Measurements from ENCODE around the gene RPL23. TPM values are rescaled to one million over a fixed set of nuclear protein-coding genes. Genes with fewer than 3 reads are reported as not detected.

The RPL23 gene
- total RNA-seq, result 1,187 and 1,591 TPM in 2 replicates

DNA sequence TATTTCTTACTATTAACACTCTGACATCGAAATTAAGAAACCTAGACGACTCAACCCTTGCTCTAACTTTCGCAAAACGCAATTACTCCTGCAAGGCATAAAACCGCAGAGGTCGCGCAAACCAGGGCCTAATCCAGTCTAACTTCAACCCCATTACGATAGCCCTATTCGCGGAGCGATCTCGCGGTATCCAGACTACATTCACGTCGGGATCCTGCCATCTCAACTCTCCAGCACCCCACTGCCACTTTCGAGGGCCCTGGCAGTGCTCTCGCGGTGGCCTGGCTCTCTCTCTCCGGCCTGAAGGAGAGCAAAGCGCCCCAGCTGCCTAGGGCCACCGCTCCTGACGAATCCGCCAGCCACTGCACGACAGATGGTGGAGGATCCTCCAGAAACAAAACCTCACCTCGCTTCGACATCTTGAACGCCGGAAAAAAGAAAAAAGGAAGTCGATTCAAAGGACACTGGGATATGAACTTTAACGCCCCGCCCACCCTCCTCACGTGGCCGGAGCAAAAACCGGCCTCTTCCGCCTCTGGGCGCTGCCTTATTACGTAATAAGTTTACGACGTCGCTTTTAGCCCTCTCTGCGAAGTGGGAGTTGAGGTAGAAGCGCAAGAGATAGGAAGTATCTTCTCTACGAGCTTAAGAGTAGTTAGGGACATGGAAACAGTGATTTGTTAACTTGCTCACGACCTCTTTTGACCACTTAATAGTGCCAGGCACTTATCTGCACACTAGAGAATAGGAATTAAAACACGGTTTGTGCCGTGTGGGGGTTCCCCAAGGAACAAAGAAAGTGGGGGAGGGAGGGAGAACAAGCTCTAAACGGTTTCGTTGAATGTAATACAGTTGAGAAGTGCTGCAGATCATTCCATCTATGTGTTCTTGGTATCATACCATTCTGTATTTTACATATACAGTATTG lies at the start of gene RPL23:
RPL23 (minus strand) TSS at position 430 of the 928 bp plus-strand sequence; CDS start at position 419, 11 bp downstream.

GRCh38 chr17:38869526-38870258 lies 16.2 kb upstream of the RPL23 start, which contains the start of gene LASP1:
TSS of gene LASP1 (plus strand) at chr17:38870058. CDS start at chr17:38870190, 132 bp downstream.

GRCh38 chr17:38824899-38825761 lies 28.4 kb downstream of the RPL23 start, which contains the start of gene CWC25:
TSS of gene CWC25 (minus strand) at chr17:38825321. CDS start at chr17:38825183, 138 bp downstream.

GRCh38 chr17:38799501-38800236 lies 53.9 kb downstream of the RPL23 start, which contains the start of gene PIP4K2B:
TSS of gene PIP4K2B (minus strand) at chr17:38799556. CDS start at chr17:38799424, 132 bp downstream.

Other genes starting within 250 kb of the RPL23 start
- gene SRCIN1, start 247.8 kb downstream of the RPL23 start, total RNA-seq, result 0.06 TPM in 1 of 2 replicates, not detected in the other
- 0.49 and 0.63 TPM in 2 replicates for gene EPOP, start 178.8 kb downstream of the RPL23 start, total RNA-seq
- 18.8 and 44.5 TPM in 2 replicates for gene MLLT6, start 148.4 kb downstream of the RPL23 start, total RNA-seq
- gene CISD3, start 123.4 kb downstream of the RPL23 start, total RNA-seq, result 1.9 and 4.4 TPM in 2 replicates
- gene PCGF2, start 105.4 kb downstream of the RPL23 start, total RNA-seq, result 6.2 and 9.5 TPM in 2 replicates
- gene PSMB3, start 101.0 kb downstream of the RPL23 start, total RNA-seq, result 292 and 388 TPM in 2 replicates
- gene PIP4K2B, start 54.2 kb downstream of the RPL23 start, total RNA-seq, result 24.8 and 71.6 TPM in 2 replicates
- 8.7 and 14.0 TPM in 2 replicates for gene CWC25, start 28.4 kb downstream of the RPL23 start, total RNA-seq
- 78.5 and 148 TPM in 2 replicates for gene LASP1, start 16.3 kb upstream of the RPL23 start, total RNA-seq
- gene FBXO47, start 113.7 kb upstream of the RPL23 start, total RNA-seq, result not detected in 2 replicates